GM12892 (cell line): ENCODE measurements around the gene PDZK1.
"Not testable (repeated sequence)": the region's sequence is repeated elsewhere in the genome, so short reads cannot be mapped to it uniquely, and the experiment has no call there.

Experiments
- POLR2A ChIP-seq: IDR thresholded peaks from 2 replicates; pipeline ENCODE4 v1.6.1; 2011; ENCODE audit warnings: low read depth, low read length, control low read depth
- POLR2AphosphoS5 ChIP-seq: IDR thresholded peaks from 2 replicates; pipeline ENCODE4 v1.6.1; 2011; ENCODE audit warnings: low read depth, low read length, control low read depth
- TAF1 ChIP-seq: IDR thresholded peaks from 2 replicates; pipeline ENCODE4 v1.6.1; 2011; ENCODE audit warnings: low read depth, mild to moderate bottlenecking, control low read depth, low read length, borderline replicate concordance

GRCh38 chr1:145643990-145644389 lies 63.2 kb downstream of the PDZK1 start:
- TF ChIP-seq POLR2A, POLR2AphosphoS5, TAF1: not testable (repeated sequence)
